ENCODE data around the gene CACNG1.
"Not testable (repeated sequence)": the region's sequence is repeated elsewhere in the genome, so short reads cannot be mapped to it uniquely, and the experiment has no call there.

The CACNG1 gene

DNA sequence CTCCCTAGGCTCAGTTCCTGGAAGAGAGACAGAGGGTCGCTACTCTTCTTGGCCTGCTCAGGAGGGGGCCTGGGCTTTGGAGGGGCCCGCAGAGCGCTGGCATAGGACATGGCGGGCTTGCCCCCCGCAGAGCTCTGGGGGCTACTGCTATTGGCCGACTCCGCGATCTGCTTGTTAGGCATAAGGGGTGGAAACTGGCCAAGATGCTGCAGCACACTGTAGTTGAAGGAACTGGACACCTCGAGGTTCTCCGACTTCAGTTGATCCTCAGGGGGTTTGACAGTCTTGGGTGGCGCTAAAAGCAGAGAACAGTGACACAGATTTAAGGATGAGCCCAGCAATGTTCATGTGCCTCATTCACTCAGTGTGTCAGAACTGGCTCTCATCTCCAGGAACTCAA is 33.9 kb downstream of the CACNG1 start:
- no peak for DNase-seq (ENCODE audit: low spot score)

- no peak for DNase-seq (ENCODE audit: low spot score)
Observed at GRCh38 chr17:67079491-67079890, 35.1 kb downstream of the CACNG1 start.

DNA sequence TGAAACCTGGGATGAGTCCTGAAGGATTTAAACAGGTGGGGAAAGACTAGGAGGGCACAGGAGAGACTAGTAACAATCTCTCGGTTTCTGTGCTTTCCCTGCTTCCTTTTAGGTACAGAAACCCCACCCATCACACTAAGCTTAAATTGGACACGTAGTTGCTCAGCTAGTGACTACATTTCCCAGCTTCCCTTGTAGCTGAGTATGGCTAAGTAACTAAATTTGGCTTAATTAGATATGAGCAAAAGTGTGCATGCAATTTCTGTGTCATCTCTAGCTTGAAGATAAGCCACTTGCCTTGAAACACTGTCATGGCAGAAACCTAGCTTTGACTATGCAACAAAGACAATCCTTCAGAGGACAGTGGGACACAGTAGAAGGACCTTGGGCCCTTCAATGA is 36.5 kb downstream of the CACNG1 start:
- no peak for DNase-seq (ENCODE audit: low spot score)

DNA sequence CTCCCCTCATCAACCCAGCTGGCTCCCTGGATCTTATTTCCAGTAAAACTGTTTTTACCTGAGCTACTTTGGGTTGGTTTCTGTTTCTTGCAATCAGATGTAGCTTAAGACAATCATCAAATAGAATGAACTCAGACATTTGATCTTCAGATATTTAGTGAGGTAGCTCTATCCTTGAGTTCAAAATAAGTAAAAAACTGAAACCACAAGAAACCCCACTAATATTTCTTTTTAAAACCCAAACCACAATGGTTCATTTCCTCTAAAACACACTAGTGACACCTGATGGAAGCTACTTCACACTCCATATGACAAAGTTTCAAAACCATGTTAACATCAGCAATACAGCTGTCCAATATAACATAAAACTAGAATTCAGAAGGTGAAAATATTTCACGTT is 37.8 kb downstream of the CACNG1 start:
- DNase-seq (ENCODE audit: low spot score), result no peak

GRCh38 chr17:67085406-67085805 is 41.1 kb downstream of the CACNG1 start:
- DNase-seq (ENCODE audit: low spot score), result no peak

DNA sequence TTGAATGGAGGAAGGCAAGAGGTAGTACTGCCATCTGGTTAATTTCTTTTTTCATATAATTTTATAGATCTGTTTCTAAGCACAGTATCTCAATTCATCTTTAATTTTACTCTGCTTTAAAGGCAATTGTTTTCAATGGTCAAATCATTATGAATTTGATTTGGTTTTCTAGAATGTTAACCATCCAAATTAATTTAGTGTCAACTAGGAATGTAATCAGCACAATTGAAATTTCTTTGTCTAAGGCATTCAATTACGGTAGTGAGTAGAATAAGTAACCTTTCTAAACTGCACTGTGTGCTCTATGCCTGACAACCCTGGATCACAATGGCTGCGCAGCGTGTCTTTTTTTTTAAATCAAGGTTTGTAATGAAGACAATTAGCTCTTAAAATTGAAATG is 44.3 kb downstream of the CACNG1 start:
- DNase-seq (ENCODE audit: low spot score), result no peak

GRCh38 chr17:67090341-67090740 is 46.0 kb downstream of the CACNG1 start:
- DNase-seq (ENCODE audit: low spot score), result no peak

DNA sequence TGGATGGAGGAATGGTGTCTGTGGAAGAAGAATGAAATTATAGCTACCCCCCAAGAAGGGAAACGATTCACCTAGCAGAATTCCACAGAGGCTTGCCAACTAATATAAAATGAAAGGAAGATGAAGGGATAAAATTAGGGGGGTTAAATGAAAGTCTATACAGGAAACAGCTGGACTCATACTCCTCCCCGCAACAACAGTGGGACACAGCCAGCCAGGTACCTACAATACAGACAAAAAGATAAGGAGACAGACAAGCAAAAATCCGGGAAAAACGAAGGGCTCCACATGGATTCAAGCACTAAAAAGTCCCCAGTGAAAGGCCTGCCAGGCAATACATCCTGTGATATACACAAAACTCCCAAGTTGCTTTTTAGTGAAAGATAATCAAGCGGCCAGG is 47.9 kb downstream of the CACNG1 start:
- no peak for DNase-seq (ENCODE audit: low spot score)

- not testable (repeated sequence) for DNase-seq (ENCODE audit: low spot score)
Observed at GRCh38 chr17:67092710-67093109, 48.4 kb downstream of the CACNG1 start.

- no peak for DNase-seq (ENCODE audit: low spot score)
Observed at GRCh38 chr17:67093348-67093747, 49.0 kb downstream of the CACNG1 start.

DNA sequence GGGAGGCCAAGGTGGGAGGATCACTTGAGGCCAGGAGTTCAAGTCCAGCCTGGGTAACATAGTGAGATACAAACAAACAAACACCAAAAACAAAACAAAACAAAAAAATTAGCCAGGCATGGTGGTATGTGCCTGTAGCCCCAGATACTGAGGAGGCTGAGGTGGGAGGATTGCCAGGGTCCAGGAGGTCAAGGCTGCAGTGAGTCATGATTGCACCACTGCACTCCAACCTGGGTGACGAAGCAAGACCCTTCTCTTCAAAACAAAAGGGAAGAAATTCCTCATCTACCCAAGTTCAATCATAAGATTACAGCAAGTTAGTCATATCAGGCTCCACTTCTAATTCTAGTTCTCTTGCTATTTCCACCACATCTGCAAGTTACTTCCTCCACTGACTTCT is 50.9 kb downstream of the CACNG1 start:
- peak; percentile 7 for DNase-seq (ENCODE audit: low spot score)

DNA sequence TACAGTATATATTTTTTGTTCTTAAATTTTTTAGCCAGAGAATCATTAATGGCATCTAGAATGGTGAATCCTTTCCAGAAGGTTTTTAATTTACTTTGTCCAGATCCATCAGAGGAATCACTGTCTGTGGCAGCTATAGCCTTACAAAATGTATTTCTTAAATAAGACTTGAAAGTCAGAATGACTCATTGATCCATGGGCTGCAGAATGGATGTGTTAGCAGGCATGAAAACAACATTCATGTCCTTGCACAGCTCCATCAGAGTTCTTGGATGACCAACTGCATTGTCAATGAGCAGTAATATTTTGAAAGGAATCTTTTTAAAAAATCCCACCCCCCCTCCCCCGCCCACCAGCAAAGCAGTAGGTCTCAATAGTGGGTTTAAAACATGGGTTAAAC is 51.4 kb downstream of the CACNG1 start:
- no peak for DNase-seq (ENCODE audit: low spot score)

GRCh38 chr17:67096609-67097008 is 52.3 kb downstream of the CACNG1 start:
- no peak for DNase-seq (ENCODE audit: low spot score)

GRCh38 chr17:67098006-67098405 is 53.7 kb downstream of the CACNG1 start:
- DNase-seq (ENCODE audit: low spot score), result no peak

- not testable (repeated sequence) for DNase-seq (ENCODE audit: low spot score)
Observed at GRCh38 chr17:67104641-67105040, 60.3 kb downstream of the CACNG1 start.

GRCh38 chr17:67105213-67105612 is 60.9 kb downstream of the CACNG1 start:
- peak; percentile 30 for DNase-seq (ENCODE audit: low spot score)
